ENCODE results near the gene CFAP100.

DNA sequence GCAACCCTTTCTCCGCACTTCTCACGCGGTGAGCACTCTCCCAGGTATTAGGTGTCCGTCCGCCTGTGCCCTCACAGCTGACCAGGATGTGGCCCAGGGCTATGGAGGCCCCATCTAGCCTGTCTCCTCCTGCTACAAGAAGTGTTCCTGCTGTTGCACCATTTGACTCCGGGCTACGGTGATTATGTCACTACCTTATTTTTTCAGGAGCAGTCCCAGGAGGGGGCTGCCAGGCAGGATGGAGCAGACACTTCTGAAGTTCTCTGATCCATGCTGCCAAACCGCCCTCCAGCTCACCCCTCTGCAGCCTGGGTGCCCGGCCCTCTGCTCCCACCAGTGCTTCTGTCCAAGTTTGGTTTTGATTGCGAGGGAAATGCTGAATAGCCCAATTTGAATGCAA, 44.0 kb downstream of the CFAP100 start:
- TF ChIP-seq RAD21 (IDR thresholded peaks at IDR 0.05; ENCODE audit: low read length): no peak
- TF ChIP-seq, protein P1, sequence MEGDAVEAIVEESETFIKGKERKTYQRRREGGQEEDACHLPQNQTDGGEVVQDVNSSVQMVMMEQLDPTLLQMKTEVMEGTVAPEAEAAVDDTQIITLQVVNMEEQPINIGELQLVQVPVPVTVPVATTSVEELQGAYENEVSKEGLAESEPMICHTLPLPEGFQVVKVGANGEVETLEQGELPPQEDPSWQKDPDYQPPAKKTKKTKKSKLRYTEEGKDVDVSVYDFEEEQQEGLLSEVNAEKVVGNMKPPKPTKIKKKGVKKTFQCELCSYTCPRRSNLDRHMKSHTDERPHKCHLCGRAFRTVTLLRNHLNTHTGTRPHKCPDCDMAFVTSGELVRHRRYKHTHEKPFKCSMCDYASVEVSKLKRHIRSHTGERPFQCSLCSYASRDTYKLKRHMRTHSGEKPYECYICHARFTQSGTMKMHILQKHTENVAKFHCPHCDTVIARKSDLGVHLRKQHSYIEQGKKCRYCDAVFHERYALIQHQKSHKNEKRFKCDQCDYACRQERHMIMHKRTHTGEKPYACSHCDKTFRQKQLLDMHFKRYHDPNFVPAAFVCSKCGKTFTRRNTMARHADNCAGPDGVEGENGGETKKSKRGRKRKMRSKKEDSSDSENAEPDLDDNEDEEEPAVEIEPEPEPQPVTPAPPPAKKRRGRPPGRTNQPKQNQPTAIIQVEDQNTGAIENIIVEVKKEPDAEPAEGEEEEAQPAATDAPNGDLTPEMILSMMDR (conservative IDR thresholded peaks at IDR 0.05; ENCODE audit: low read depth, low read length): no peak
